ENCODE results near the gene HACD4. TPM values are rescaled to one million over a fixed set of nuclear protein-coding genes. Genes with fewer than 3 reads are reported as not detected.

Gene HACD4
- total RNA-seq, 2 experiments from 2014 or later: not detected

GRCh38 chr9:20950707-20951106 is 80.7 kb downstream of the HACD4 start:
- intact Hi-C loops (cut with micrococcal nuclease; ENCODE audit: unreplicated experiment): no loop called here
- DNase-seq (ENCODE audit: low spot score): no peak
- no peaks in the 10 kb centered on the region for H3K9me3 ChIP-seq (ENCODE audit: low read length)

More at GRCh38 chr9:20950707-20951106, 80.7 kb downstream of the HACD4 start:
- H2AFZ ChIP-seq (ENCODE audit: low read length): no peak overlapping the region
- H3K36me3 ChIP-seq (ENCODE audit: insufficient read depth, low read length): no peaks in the 10 kb centered on the region
- POLR2A ChIA-PET: no interaction called here
- H3K9me2 ChIP-seq (ENCODE audit: insufficient read depth, low read length): no peaks in the 10 kb centered on the region
- H3K4me1 ChIP-seq (ENCODE audit: insufficient read depth, low read length, poor library complexity, severe bottlenecking): no peaks in the 10 kb centered on the region
- no TSS peak for BruUV-seq (replicated peaks)
- H4K20me1 ChIP-seq (ENCODE audit: insufficient read depth, low read length): no peaks in the 10 kb centered on the region
- no peak overlapping the region for H3K27ac ChIP-seq (ENCODE audit: low read depth, low read length, poor library complexity, severe bottlenecking)
- H3K79me2 ChIP-seq (ENCODE audit: insufficient read depth, low read depth, low read length): no peaks in the 10 kb centered on the region
- TF ChIP-seq EZH2phosphoT487 (IDR thresholded peaks at IDR 0.05; ENCODE audit: borderline replicate concordance, low read depth, low read length) (no peak), CTCF (conservative IDR thresholded peaks at IDR 0.05; ENCODE audit: low read length) (no peak)
- H3K4me2 ChIP-seq (ENCODE audit: low read length): no peak overlapping the region
- H3K4me3 ChIP-seq (ENCODE audit: low read depth, low read length, poor library complexity, severe bottlenecking): no peak overlapping the region
- CTCF ChIA-PET (ENCODE audit: unreplicated experiment): no interaction called here

Other genes starting within 250 kb of the HACD4 start
- gene IFNB1, start 46.3 kb upstream of the HACD4 start, total RNA-seq (2014; rRNA removed; shearing (Covaris generic)): not detected in 2 replicates
- not detected in 2 replicates for gene IFNB1, start 46.3 kb upstream of the HACD4 start, total RNA-seq (2022)
- not detected in 2 replicates for gene IFNW1, start 110.2 kb upstream of the HACD4 start, total RNA-seq (2014; rRNA removed; shearing (Covaris generic))
- gene IFNW1, start 110.2 kb upstream of the HACD4 start, total RNA-seq (2022): not detected in 2 replicates
- not detected in 2 replicates for gene IFNA21, start 135.0 kb upstream of the HACD4 start, total RNA-seq (2014; rRNA removed; shearing (Covaris generic))
- gene IFNA21, start 135.0 kb upstream of the HACD4 start, total RNA-seq (2022): not detected in 2 replicates
- gene IFNA4, start 155.9 kb upstream of the HACD4 start, total RNA-seq (2014; rRNA removed; shearing (Covaris generic)): not detected in 2 replicates
- not detected in 2 replicates for gene IFNA4, start 155.9 kb upstream of the HACD4 start, total RNA-seq (2022)
- gene IFNA7, start 170.6 kb upstream of the HACD4 start, total RNA-seq (2014; rRNA removed; shearing (Covaris generic)): not detected in 2 replicates
- not detected in 2 replicates for gene IFNA7, start 170.6 kb upstream of the HACD4 start, total RNA-seq (2022)
- not detected in 2 replicates for gene IFNA10, start 175.5 kb upstream of the HACD4 start, total RNA-seq (2014; rRNA removed; shearing (Covaris generic))
- not detected in 2 replicates for gene IFNA10, start 175.5 kb upstream of the HACD4 start, total RNA-seq (2022)
- gene IFNA16, start 185.7 kb upstream of the HACD4 start, total RNA-seq (2014; rRNA removed; shearing (Covaris generic)): not detected in 2 replicates
- gene IFNA16, start 185.7 kb upstream of the HACD4 start, total RNA-seq (2022): not detected in 2 replicates
- gene IFNA17, start 196.6 kb upstream of the HACD4 start, total RNA-seq (2014; rRNA removed; shearing (Covaris generic)): not detected in 2 replicates
- gene IFNA17, start 196.6 kb upstream of the HACD4 start, total RNA-seq (2022): not detected in 2 replicates
- gene IFNA14, start 208.4 kb upstream of the HACD4 start, total RNA-seq (2014; rRNA removed; shearing (Covaris generic)): not detected in 2 replicates
- gene IFNA14, start 208.4 kb upstream of the HACD4 start, total RNA-seq (2022): not detected in 2 replicates

All from OCI-LY7 (cell line).